ENCODE measurements around the gene ADAMTS12.

ADAMTS12 gene

GRCh38 chr5:33649549-33650482 lies 242.0 kb downstream of the ADAMTS12 start:
- TF ChIP-seq CTCF (conservative IDR thresholded peaks at IDR 0.05; ENCODE audit: low read depth): no peak
- CTCF ChIA-PET: interaction anchor here (0.7 kb wide), 3 partner anchors 9 to 1164 kb away, joined by 3 to 5 read pairs (median 4); no protein-coding TSS in a partner anchor
- POLR2A ChIA-PET (ENCODE audit: low non-redundant PET): no interaction called here
- peak; percentile 18 for DNase-seq (ENCODE audit: low spot score)
- H3K27ac ChIP-seq: no peak overlapping the region

DNA sequence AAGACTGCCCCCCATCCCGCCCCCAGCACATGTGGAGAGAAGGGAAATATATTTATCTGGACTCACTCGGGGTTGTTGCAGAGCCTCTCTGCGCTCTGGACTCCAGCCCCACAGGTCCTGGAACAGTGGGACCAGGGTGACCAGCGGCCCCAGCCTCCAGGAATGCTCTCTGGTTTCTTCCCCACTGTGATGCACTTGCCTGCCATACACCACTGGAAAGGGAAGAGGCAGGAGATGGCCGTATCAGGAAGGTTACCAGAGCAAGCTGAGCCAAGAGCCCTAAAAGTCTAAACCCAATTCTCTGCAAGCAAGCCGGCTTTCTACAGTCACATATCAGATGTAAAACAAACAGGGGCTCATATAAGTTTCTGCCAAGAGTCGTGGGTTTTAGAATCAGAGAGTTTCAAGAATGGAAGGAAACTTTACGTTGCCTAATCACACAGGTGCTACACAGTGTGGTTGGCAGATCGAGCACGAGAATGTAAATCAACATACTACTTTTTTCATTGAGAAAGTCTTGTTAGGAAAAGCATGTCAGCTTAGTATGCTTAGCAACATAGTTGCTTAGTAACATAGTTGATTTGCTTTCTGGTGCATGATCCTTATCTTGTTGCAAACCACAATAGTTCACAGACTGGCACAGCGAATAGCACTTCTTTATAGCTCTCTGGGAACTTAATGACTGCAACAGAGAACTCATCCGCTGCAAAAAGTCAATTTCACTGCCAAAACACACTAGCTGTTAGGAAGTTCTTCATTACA lies 249.9 kb downstream of the ADAMTS12 start:
- H3K27ac ChIP-seq: no peak overlapping the region
- no peak for TF ChIP-seq CTCF (conservative IDR thresholded peaks at IDR 0.05; ENCODE audit: low read depth)
- CTCF ChIA-PET: interaction anchor here (0.8 kb wide), 1 partner anchor 8 kb away, joined by 4 read pairs; no protein-coding TSS in a partner anchor
- no peak for DNase-seq (ENCODE audit: low spot score)
- POLR2A ChIA-PET (ENCODE audit: low non-redundant PET): no interaction called here

- no peak overlapping the region for H3K27ac ChIP-seq
- DNase-seq (ENCODE audit: low spot score): no peak
- TF ChIP-seq CTCF (conservative IDR thresholded peaks at IDR 0.05; ENCODE audit: low read depth): no peak
- POLR2A ChIA-PET (ENCODE audit: low non-redundant PET): no interaction called here
- CTCF ChIA-PET: no interaction called here
Observed at GRCh38 chr5:33639474-33639873, 252.3 kb downstream of the ADAMTS12 start.

DNA sequence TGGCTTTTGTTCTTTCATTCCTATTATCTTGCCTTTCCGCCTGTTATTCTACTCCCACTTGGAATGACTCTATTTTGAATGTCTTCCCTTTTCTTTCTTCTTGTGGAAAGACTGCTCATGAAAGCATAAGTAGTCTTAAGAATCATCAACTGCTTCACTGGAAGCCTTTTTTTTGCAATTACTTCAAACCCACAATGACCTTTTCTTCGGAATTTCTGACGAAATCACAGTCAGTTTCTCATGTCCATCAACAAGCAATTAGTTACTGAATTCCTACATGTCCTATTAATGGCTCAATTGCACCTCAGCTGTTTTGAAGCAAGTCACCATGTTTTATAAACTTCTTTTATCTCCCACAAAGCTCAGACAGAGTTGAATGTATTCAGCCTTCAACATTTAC lies 254.8 kb downstream of the ADAMTS12 start:
- POLR2A ChIA-PET (ENCODE audit: low non-redundant PET): no interaction called here
- CTCF ChIA-PET: no interaction called here
- TF ChIP-seq CTCF (conservative IDR thresholded peaks at IDR 0.05; ENCODE audit: low read depth): no peak

GRCh38 chr5:33635582-33635981 lies 256.2 kb downstream of the ADAMTS12 start:
- CTCF ChIA-PET: interaction anchor here (0.8 kb wide), 1 partner anchor 1796 kb away, joined by 3 read pairs; no protein-coding TSS in a partner anchor
- POLR2A ChIA-PET (ENCODE audit: low non-redundant PET): no interaction called here
- DNase-seq (ENCODE audit: low spot score): no peak
- no peak for TF ChIP-seq CTCF (conservative IDR thresholded peaks at IDR 0.05; ENCODE audit: low read depth)
- no peak overlapping the region for H3K27ac ChIP-seq

More for the DNA sequence above, 254.8 kb downstream of the ADAMTS12 start:
- no peak overlapping the region for H3K27ac ChIP-seq
- no peak for DNase-seq (ENCODE audit: low spot score)

GRCh38 chr5:33633699-33634098 lies 258.1 kb downstream of the ADAMTS12 start:
- TF ChIP-seq CTCF (conservative IDR thresholded peaks at IDR 0.05; ENCODE audit: low read depth): no peak
- ChIA-PET CTCF (no interaction called here), POLR2A (ENCODE audit: low non-redundant PET) (no interaction called here)
- no peak overlapping the region for H3K27ac ChIP-seq
- no peak for DNase-seq (ENCODE audit: low spot score)
